IPS-15b (cell line): Measurements from ENCODE around the gene AGRN.
"Not testable (repeated sequence)": the region's sequence is repeated elsewhere in the genome, so short reads cannot be mapped to it uniquely, and the experiment has no call there.

Experiments used
- H3K27me3 ChIP-seq: one replicate; pipeline ENCODE4 v1.6.1; 2013; ENCODE audit warnings: low read length; ENCODE audit not compliant: control insufficient read depth, insufficient read depth
- H3K36me3 ChIP-seq: one replicate; pipeline ENCODE4 v1.6.1; 2013; ENCODE audit warnings: low read length; ENCODE audit not compliant: control insufficient read depth, insufficient read depth
- H3K4me1 ChIP-seq: one replicate; pipeline ENCODE4 v1.6.1; 2013; ENCODE audit warnings: mild to moderate bottlenecking, low read length; ENCODE audit not compliant: control insufficient read depth, insufficient read depth
- H3K4me3 ChIP-seq: one replicate; pipeline ENCODE4 v1.5.1; 2013; ENCODE audit warnings: low read depth, low read length
- H3K9ac ChIP-seq: one replicate; pipeline ENCODE4 v1.6.1; 2013; ENCODE audit warnings: low read depth, mild to moderate bottlenecking, low read length
- H3K9me3 ChIP-seq: one replicate; pipeline ENCODE4 v1.6.1; 2013; ENCODE audit warnings: mild to moderate bottlenecking, low read length; ENCODE audit not compliant: control insufficient read depth, insufficient read depth

Gene AGRN

GRCh38 chr1:984476-984814 lies 35.5 kb upstream of the AGRN start:
- H3K4me1 ChIP-seq: no peaks in the 10 kb centered on the region
- H3K27me3 ChIP-seq: peaks cover 47% of the 10 kb centered on the region
- no peak overlapping the region for H3K4me3 ChIP-seq

GRCh38 chr1:985126-985525 lies 34.8 kb upstream of the AGRN start:
- no peaks in the 10 kb centered on the region for H3K4me1 ChIP-seq
- no peak overlapping the region for H3K9ac ChIP-seq
- H3K36me3 ChIP-seq: no peaks in the 10 kb centered on the region
- peaks cover 48% of the 10 kb centered on the region for H3K27me3 ChIP-seq
- H3K4me3 ChIP-seq: no peak overlapping the region
- no peaks in the 10 kb centered on the region for H3K9me3 ChIP-seq

More at GRCh38 chr1:984476-984814, 35.5 kb upstream of the AGRN start:
- no peaks in the 10 kb centered on the region for H3K36me3 ChIP-seq
- no peak overlapping the region for H3K9ac ChIP-seq
- no peaks in the 10 kb centered on the region for H3K9me3 ChIP-seq

GRCh38 chr1:988061-988460 lies 31.9 kb upstream of the AGRN start:
- H3K9me3 ChIP-seq: not testable (repeated sequence)

GRCh38 chr1:991275-991674 lies 28.6 kb upstream of the AGRN start:
- not testable (repeated sequence) for H3K9me3 ChIP-seq, H3K4me1 ChIP-seq, H3K4me3 ChIP-seq, H3K9ac ChIP-seq, H3K36me3 ChIP-seq
- peaks cover 69% of the 10 kb centered on the region for H3K27me3 ChIP-seq

More at GRCh38 chr1:988061-988460, 31.9 kb upstream of the AGRN start:
- not testable (repeated sequence) for H3K9ac ChIP-seq, H3K36me3 ChIP-seq, H3K4me3 ChIP-seq, H3K4me1 ChIP-seq
- H3K27me3 ChIP-seq: peaks cover 59% of the 10 kb centered on the region

GRCh38 chr1:991895-992294 lies 28.0 kb upstream of the AGRN start:
- Histone ChIP-seq H3K9me3 (no peaks in the 10 kb centered on the region), H3K4me1 (no peaks in the 10 kb centered on the region), H3K27me3 (peaks cover 66% of the 10 kb centered on the region), H3K36me3 (no peaks in the 10 kb centered on the region), H3K9ac (no peak overlapping the region), H3K4me3 (no peak overlapping the region)

GRCh38 chr1:992362-992761 lies 27.6 kb upstream of the AGRN start:
- Histone ChIP-seq H3K27me3 (peaks cover 71% of the 10 kb centered on the region), H3K4me1 (no peaks in the 10 kb centered on the region), H3K36me3 (no peaks in the 10 kb centered on the region), H3K9me3 (no peaks in the 10 kb centered on the region), H3K4me3 (no peak overlapping the region), H3K9ac (no peak overlapping the region)

GRCh38 chr1:993379-993995 lies 26.4 kb upstream of the AGRN start:
- Histone ChIP-seq H3K36me3 (no peaks in the 10 kb centered on the region), H3K4me3 (no peak overlapping the region), H3K9me3 (no peaks in the 10 kb centered on the region), H3K27me3 (peaks cover 78% of the 10 kb centered on the region), H3K9ac (no peak overlapping the region), H3K4me1 (no peaks in the 10 kb centered on the region)

- not testable (repeated sequence) for H3K4me3 ChIP-seq, H3K9me3 ChIP-seq
- H3K27me3 ChIP-seq: peaks cover 71% of the 10 kb centered on the region
These were observed 25.4 kb upstream of the AGRN start for GRCh38 chr1:994546-994945.

GRCh38 chr1:995665-996633 lies 24.0 kb upstream of the AGRN start:
- H3K27me3 ChIP-seq: peaks cover 64% of the 10 kb centered on the region
- H3K9ac ChIP-seq: no peak overlapping the region

More at GRCh38 chr1:994546-994945, 25.4 kb upstream of the AGRN start:
- H3K4me1 ChIP-seq, H3K36me3 ChIP-seq, H3K9ac ChIP-seq: not testable (repeated sequence)

GRCh38 chr1:996851-997712 lies 22.8 kb upstream of the AGRN start:
- Histone ChIP-seq H3K9me3 (no peaks in the 10 kb centered on the region), H3K4me3 (no peak overlapping the region), H3K4me1 (no peaks in the 10 kb centered on the region), H3K9ac (no peak overlapping the region), H3K36me3 (no peaks in the 10 kb centered on the region), H3K27me3 (peaks cover 62% of the 10 kb centered on the region)

More at GRCh38 chr1:995665-996633, 24.0 kb upstream of the AGRN start:
- Histone ChIP-seq H3K9me3 (no peaks in the 10 kb centered on the region), H3K4me3 (no peak overlapping the region), H3K36me3 (no peaks in the 10 kb centered on the region), H3K4me1 (no peaks in the 10 kb centered on the region)

- Histone ChIP-seq H3K9ac (no peak overlapping the region), H3K9me3 (no peaks in the 10 kb centered on the region), H3K4me1 (no peaks in the 10 kb centered on the region), H3K36me3 (no peaks in the 10 kb centered on the region), H3K27me3 (peaks cover 60% of the 10 kb centered on the region), H3K4me3 (peak overlapping the region; percentile 45)
These were observed 22.3 kb upstream of the AGRN start for GRCh38 chr1:997713-997992.
